Measurements from ENCODE around the gene FASN.

The FASN gene

DNA sequence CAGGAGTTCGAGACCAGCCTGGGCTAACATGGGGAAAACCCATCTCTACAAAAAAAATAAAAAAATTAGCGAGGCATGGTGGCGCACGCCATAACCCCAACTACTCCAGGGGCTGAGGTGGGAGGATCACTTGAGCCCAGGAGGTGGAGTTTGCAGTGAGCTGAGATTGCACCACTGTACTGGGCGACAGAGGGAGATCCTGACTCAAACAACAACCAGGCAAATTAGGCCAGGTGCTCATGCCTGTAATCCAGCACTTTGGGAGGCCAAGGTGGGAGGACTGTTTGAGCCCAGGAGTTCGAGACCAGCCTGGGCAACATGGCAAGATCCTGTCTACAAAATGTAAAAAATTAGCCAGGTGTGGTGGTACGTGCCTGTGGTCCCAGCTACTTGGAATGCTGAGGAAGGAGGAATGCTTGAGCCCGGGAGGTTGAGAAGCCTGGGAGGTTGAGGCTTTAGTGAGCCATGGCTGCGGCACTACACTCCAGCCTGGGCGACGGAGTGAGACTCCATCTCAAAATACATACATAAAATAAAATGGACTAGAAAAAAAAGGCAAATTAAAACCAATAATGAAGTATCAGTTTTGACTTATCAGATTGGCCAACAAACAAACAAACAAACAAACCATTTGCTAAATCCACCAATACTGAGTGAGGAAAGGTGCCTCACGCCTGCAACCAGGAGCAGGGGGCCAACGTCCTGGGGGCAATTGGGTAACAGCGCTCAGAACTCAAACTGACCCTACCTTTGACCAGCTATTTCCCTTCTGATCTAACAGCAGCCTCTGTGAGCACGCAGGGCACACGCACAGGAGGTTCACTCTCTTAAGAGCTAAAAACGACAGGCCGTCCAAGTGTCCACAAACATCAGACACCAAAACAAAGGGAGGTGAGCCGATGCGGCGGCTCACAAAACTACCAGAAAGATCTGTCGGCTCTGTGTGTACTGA is 19.4 kb upstream of the FASN start:
- DNase-seq (ENCODE audit: low spot score): no peak

DNA sequence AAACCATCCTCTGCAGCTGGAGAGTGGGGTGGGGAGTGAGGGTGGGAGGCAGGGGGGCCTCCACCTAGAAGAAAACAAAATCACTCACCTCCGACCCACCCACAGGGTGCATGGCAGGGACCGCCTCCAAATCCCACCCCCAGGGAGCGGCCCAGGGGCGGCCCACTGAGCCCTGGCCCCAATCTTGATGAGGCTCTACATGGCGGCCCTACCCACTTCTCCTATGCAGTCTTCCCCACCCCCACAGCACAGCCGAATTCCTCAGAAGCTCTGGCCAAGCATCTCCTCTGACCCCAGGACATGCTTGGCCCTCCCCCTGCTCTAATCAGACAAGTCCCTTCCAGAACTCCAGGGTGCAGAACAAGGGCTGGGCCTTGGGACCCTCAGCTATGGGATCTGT is 18.2 kb upstream of the FASN start:
- no peak for DNase-seq (ENCODE audit: low spot score)

DNA sequence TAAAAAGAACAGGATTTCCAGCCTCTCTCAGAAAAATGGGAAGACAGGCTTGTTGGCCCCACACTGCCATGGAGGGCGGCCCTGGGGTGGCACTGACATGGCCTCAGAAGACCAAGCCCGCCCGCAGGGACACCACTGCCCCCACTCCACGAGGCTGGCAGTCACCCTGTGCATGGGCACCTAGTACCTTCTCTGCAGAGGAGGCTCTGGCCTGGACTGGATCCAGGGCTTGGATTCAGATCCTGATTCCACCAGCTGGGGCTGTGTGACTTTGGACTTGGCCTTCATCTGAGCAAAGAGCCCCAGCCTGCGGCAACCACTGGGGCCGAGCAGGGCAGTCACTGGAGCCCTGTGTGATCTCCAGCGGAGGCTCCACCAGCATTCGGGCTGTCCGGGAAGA is 16.8 kb upstream of the FASN start:
- DNase-seq (ENCODE audit: low spot score): no peak

DNA sequence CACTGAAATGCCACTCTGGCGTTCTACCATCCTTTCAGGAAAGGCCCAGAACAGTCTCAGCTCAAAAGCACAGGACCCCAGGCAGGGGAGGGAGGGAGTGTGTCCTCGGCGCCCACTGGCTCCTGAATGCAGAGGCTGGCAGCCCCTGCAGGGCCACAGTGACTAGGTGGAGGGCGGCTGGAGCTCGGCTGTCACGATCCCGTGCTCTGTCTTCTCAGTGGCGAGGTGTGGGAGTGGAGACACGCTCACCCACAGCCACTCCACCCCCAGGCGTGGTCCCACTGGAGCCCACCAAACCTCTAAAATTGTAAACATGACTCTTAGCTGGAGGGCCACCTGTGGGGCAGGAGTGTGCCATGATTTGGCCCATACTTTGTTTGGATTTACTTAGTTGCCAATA is 16.4 kb upstream of the FASN start:
- no peak for DNase-seq (ENCODE audit: low spot score)

DNA sequence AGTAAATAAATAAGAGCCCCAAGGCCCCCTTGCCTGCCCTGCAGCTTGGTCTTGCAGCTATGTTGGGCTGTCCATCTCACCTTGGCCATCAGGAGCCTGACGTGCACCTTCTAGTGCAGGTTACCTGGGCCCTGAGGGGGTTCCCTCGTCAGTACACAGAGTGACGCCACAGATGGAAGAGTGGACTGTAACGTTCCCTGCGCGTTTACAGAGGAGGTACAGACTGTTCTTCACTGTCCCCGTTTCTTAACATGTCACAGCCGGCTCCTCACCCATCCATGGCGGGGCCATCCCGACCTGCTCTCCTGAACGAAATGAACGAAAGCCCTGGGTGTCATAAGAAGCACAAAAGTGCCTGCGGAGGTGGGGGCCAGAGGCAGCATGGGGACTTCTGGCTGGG is 15.9 kb upstream of the FASN start:
- DNase-seq (ENCODE audit: low spot score): no peak

- DNase-seq (ENCODE audit: low spot score): no peak
Measured at GRCh38 chr17:82113422-82113821, 15.4 kb upstream of the FASN start.

- no peak for DNase-seq (ENCODE audit: low spot score)
Measured at GRCh38 chr17:82112914-82113311, 14.9 kb upstream of the FASN start.

DNA sequence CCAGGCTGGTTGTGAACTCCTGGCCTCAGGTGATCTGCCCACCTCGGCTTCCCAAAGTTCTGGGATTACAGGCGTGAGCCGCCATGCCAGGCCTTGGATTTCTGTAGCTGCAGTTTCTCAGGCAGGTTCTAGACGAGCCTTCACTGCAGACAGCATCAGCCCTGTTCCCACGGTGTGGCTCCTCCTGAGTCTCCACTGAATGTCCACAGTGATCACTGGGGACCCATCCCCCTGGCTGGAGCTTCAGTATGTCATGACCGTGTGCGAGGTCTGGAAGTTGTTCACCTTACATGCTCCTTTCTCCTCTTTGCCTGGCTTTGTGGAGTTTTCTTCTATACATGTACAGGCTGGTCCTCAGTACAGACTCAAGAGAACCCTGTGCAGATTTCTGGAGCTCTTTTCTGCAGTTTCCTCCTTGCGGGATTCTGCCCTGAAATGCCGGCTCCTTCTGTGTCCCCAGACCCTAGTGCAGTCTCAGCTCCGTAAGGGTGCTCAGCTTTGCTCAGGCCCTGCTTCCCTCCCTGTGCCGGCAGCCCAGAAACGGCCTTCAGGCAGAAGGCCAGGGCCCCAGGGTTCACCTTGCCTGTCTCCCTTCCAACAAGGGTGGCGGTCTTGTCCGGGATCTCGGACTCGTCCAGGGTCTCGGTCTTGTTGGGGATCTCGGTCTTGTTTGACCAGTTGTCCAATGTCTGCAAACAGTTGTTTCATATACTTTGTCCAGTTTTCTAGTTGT is 14.3 kb upstream of the FASN start:
- DNase-seq (ENCODE audit: low spot score): no peak

DNA sequence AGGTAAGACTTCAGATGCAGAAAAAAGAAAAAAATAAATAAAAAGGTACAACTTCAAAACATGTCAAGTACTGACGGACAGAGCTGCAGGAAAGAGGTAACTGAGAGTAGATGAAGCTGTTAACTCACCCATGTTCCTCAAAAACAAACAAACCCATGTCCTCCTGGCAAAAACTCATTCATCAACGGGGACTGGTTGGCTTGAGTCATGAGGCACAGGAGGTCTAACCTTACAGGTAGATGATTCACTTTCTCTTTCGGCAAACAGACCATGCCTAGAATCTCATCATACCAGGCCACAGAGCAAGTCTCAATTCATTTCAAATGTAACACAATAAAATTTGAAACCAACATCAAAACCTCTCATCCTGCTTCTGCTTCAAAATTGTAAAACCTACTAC is 12.3 kb upstream of the FASN start:
- no peak for DNase-seq (ENCODE audit: low spot score)

- no peak for DNase-seq (ENCODE audit: low spot score)
Measured at GRCh38 chr17:82108961-82109475, 11.0 kb upstream of the FASN start.

- no peak for DNase-seq (ENCODE audit: low spot score)
Measured at GRCh38 chr17:82108496-82108945, 10.5 kb upstream of the FASN start.

DNA sequence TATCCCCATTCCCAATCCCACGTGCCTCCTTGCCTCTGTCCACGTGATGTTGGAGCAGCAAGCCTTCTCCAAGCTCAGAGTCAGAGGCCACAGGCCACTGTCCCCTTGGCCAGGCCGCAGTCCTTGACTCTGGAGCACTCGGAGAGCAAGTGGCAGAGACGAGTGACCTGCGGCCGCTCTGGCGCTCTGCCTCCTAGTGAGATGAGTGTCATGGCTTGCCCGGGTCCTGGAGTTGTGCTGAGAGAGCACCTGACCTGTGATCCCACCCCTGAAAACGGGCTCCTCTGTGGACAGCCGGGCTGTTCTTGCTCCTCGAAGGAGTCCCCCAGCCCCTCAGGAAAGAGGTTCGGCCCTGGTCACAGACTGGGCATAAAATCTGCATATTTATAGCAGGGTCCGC is 10.0 kb upstream of the FASN start:
- DNase-seq (ENCODE audit: low spot score): no peak

DNA sequence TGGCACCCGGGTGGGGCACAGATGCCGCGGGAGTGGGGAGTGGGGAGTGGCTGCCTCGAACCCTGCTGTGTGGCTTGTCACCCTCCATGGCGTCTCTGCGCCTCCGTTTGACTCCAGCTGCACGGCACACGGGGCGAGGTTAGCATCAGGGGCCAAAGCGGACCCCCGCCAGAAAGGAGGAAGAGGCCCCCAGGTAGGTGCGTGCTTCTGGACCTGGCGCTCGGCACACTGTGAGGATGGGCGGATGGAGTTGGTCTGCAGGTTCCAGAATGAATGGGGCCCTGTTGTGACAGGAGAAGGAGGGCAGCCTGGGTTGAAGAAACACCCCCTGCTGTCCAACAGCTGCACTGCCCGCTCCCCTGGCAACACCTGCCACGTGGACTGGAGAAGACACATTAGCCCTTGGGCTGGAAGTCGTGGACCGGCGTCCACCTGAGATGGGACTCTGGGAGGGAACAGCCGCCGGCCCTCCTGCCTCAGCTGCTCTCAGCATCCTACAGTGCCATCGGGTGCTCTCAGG is 9.4 kb upstream of the FASN start:
- no peak for DNase-seq (ENCODE audit: low spot score)

GRCh38 chr17:82106688-82107305 is 8.8 kb upstream of the FASN start:
- DNase-seq (ENCODE audit: low spot score): peak; percentile 42

GRCh38 chr17:82105882-82106687 is 8.0 kb upstream of the FASN start:
- DNase-seq (ENCODE audit: low spot score): no peak

GRCh38 chr17:82105417-82105881 is 7.4 kb upstream of the FASN start:
- DNase-seq (ENCODE audit: low spot score): no peak

GRCh38 chr17:82104797-82105416 is 6.9 kb upstream of the FASN start:
- no peak for DNase-seq (ENCODE audit: low spot score)

- DNase-seq (ENCODE audit: low spot score): peak; percentile 42
Measured at GRCh38 chr17:82103553-82104451, 5.8 kb upstream of the FASN start.

- DNase-seq (ENCODE audit: low spot score): peak; percentile 33
Measured at GRCh38 chr17:82101767-82102679, 4.0 kb upstream of the FASN start.

Measured in globus pallidus (tissue), 1 donor.